HG03280 (cell line): ENCODE data around the gene BTG1.

Source experiments
- ATAC-seq: cut with Tn5 transposase; IDR thresholded peaks from one replicate; pipeline ENCODE4 v1.9.1; 2021; ENCODE audit warnings: mild to moderate bottlenecking, moderate library complexity; ENCODE audit not compliant: unreplicated experiment

Gene BTG1

GRCh38 chr12:92134638-92135274 is 10.9 kb downstream of the BTG1 start:
- no peak for ATAC-seq

GRCh38 chr12:92133795-92134637 is 11.6 kb downstream of the BTG1 start:
- no peak for ATAC-seq

- no peak for ATAC-seq
Measured at GRCh38 chr12:92133171-92133570, 12.5 kb downstream of the BTG1 start.

- ATAC-seq = no peak
Measured at GRCh38 chr12:92132288-92132687, 13.4 kb downstream of the BTG1 start.

- no peak for ATAC-seq
Measured at GRCh38 chr12:92130999-92131398, 14.6 kb downstream of the BTG1 start.

- no peak for ATAC-seq
Measured at GRCh38 chr12:92129609-92130008, 16.0 kb downstream of the BTG1 start.

GRCh38 chr12:92128612-92129011 is 17.0 kb downstream of the BTG1 start:
- no peak for ATAC-seq

GRCh38 chr12:92124689-92125029 is 21.0 kb downstream of the BTG1 start:
- no peak for ATAC-seq

- no peak for ATAC-seq
Measured at GRCh38 chr12:92123780-92124688, 21.6 kb downstream of the BTG1 start.

- ATAC-seq = no peak
Measured at GRCh38 chr12:92122941-92123779, 22.5 kb downstream of the BTG1 start.

- ATAC-seq = no peak
Measured at GRCh38 chr12:92121826-92122225, 23.8 kb downstream of the BTG1 start.

GRCh38 chr12:92118826-92119536 is 26.7 kb downstream of the BTG1 start:
- no peak for ATAC-seq

- ATAC-seq = no peak
Measured at GRCh38 chr12:92114834-92115233, 30.8 kb downstream of the BTG1 start.

GRCh38 chr12:92111256-92111655 is 34.4 kb downstream of the BTG1 start:
- no peak for ATAC-seq

- ATAC-seq = no peak
Measured at GRCh38 chr12:92110083-92110640, 35.5 kb downstream of the BTG1 start.

- no peak for ATAC-seq
Measured at GRCh38 chr12:92109613-92110012, 36.0 kb downstream of the BTG1 start.

- no peak for ATAC-seq
Measured at GRCh38 chr12:92108651-92109050, 37.0 kb downstream of the BTG1 start.

- no peak for ATAC-seq
Measured at GRCh38 chr12:92107621-92108131, 38.0 kb downstream of the BTG1 start.

- ATAC-seq = no peak
Measured at GRCh38 chr12:92107094-92107493, 38.6 kb downstream of the BTG1 start.
